ENCODE measurements around the gene SDSL.

DNA sequence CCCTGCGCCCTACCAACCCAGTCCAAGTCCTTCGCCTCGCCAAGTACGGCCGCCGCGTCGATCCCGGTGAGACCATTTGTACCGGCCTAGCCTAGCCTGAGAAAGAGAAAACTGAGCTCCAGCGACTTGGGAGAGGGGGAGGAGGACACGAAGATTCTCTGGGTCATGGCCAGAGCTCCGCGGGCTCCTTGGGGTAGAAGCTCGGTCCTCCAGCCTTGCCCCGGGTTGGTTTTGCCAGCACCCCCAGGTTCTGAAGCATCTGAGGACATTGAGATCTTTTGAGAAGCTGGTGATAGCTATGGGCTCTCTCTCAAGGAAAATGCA, 42.2 kb downstream of the SDSL start:
- TF ChIP-seq, protein P1, sequence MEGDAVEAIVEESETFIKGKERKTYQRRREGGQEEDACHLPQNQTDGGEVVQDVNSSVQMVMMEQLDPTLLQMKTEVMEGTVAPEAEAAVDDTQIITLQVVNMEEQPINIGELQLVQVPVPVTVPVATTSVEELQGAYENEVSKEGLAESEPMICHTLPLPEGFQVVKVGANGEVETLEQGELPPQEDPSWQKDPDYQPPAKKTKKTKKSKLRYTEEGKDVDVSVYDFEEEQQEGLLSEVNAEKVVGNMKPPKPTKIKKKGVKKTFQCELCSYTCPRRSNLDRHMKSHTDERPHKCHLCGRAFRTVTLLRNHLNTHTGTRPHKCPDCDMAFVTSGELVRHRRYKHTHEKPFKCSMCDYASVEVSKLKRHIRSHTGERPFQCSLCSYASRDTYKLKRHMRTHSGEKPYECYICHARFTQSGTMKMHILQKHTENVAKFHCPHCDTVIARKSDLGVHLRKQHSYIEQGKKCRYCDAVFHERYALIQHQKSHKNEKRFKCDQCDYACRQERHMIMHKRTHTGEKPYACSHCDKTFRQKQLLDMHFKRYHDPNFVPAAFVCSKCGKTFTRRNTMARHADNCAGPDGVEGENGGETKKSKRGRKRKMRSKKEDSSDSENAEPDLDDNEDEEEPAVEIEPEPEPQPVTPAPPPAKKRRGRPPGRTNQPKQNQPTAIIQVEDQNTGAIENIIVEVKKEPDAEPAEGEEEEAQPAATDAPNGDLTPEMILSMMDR (IDR thresholded peaks at IDR 0.05), result no peak
- no peak for TF ChIP-seq POLR2A (IDR thresholded peaks at IDR 0.05)
- no peak for TF ChIP-seq POLR2AphosphoS5 (IDR thresholded peaks at IDR 0.05)
